Prostate gland (tissue), 2 donors: ENCODE measurements around the gene IL36RN.

Source experiments
- CTCF ChIP-seq, 4 experiments: fragments of 200-600 bp in 2 of 4; fragments of 450-650 bp in 2 of 4; sonication (generic) in 2 of 4; IDR thresholded peaks; 1 replicate in 3 of 4; 2 replicates in 1 of 4; pipeline ENCODE4 v1.5.1; 2016 to 2019; ENCODE audit warnings: antibody characterized with exemption in 4 of 4, mild to moderate bottlenecking in 2 of 4, moderate library complexity in 2 of 4
- POLR2A ChIP-seq: fragments of 450-650 bp; IDR thresholded peaks from one replicate; pipeline ENCODE4 v1.6.1; 2016; ENCODE audit warnings: antibody characterized with exemption, mild to moderate bottlenecking
- POLR2AphosphoS5 ChIP-seq: sonication (generic); formaldehyde crosslinking; IDR thresholded peaks from one replicate; pipeline ENCODE4 v1.6.1; 2017; ENCODE audit warnings: antibody characterized with exemption

GRCh38 chr2:113070606-113070975 is 11.6 kb downstream of the IL36RN start:
- TF ChIP-seq CTCF (IDR thresholded peaks at IDR 0.05) (no peak), POLR2A (no peak), POLR2AphosphoS5 (no peak)
